NCI-H1048 (cell line): ENCODE measurements around the gene COL7A1.
A peak's percentile ranks its signal among the peaks of the same experiment; 100 is the strongest.

Experiments used
- DNase-seq: peaks from one replicate; lab custom pipeline; 2025; lab: John Stamatoyannopoulos, UW

The COL7A1 gene

DNA sequence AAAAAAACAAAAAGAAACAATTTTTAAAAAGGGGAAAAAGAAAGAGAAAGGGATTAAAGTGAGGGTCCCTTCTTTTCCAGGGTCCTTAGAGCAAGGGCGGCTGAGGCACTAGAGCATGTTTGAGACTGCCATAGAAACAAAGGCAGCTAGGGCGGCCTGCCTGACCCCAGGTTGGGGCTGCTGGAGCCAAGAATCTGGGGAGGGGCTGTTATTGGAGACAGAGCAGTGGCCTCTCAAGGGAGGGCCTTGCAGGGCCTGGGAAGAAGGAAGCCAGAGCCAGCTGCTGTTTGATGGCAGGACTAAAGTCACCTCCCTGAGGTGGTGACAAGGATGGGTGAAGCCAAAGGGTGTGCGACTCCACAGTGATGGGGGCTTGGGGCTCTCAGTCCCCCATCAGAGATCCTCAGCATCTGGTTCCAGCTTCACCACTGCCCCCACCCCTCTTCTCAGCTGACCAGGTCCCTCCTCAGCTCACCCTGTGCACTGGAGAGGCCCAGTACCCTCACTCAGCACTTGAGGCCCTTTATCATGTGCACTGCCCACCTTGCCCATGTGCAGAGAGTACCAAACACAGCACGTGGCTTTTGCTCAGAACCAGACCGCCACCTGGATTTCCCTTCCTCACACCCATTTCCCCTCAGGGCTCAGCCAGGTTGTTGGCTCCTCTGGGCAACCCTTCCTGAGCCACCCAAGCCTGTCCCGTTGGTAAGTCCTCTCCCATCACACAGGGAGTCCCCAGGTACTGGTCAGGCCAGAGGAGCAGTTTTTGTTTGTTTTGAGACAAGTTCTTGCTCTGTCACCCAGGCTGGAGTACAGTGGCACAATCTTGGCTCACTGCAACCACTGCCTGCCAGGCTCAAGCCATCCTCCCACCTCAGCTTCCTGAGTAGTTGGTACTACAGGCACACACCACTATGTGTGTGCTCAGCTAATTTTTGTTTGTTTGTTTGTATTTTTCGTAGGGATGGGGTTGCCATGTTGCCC is 24.7 kb upstream of the COL7A1 start:
- DNase-seq, result no peak

- DNase-seq, result no peak
These were observed 22.4 kb upstream of the COL7A1 start for GRCh38 chr3:48617559-48617958.

GRCh38 chr3:48614044-48614443 is 18.9 kb upstream of the COL7A1 start:
- no peak for DNase-seq

DNA sequence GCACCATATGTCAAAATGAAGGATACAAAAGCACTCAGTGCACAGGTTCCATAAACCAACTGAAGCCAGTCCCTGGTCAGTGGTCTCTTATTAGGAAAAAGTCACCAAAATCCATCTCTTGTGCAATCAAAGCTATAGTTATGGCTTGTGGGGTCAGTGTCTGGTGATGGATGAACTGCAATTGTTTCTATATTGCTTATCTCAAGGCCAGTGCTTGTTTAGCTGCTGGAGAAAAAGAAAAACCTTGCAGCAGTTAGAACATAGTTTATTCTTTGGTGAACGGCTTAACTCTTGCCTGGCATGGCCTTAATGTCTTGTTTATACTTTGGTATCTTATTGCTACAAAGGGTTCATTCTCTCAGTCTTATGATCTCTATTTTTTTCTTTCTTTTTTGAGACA is 17.2 kb upstream of the COL7A1 start:
- DNase-seq, result no peak

- peak; percentile 88 for DNase-seq
These were observed 14.2 kb upstream of the COL7A1 start, which contains the start of gene UQCRC1 for GRCh38 chr3:48609088-48610005. Gene UQCRC1 (minus strand): TSS chr3:48609646. CDS start chr3:48609620, 26 bp downstream.

DNA sequence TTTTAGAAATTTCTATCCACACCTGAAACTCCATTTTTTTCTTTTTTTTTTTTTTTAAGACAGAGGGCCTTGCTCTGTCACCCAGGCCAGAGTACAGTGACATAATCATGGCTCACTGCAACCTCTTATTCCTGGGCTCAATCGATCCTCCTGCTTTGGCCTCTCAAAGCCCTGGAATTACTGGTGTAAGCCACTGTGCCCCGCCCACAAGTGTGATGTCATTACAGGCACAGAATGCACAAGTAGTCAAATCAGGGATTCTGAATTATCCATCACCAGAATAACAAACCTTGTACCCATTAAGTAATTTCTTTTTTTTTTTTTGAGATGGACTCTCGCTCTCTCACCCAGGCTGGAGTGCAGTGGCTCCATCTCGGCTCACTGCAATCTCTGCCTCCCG is 12.4 kb upstream of the COL7A1 start:
- no peak for DNase-seq

DNA sequence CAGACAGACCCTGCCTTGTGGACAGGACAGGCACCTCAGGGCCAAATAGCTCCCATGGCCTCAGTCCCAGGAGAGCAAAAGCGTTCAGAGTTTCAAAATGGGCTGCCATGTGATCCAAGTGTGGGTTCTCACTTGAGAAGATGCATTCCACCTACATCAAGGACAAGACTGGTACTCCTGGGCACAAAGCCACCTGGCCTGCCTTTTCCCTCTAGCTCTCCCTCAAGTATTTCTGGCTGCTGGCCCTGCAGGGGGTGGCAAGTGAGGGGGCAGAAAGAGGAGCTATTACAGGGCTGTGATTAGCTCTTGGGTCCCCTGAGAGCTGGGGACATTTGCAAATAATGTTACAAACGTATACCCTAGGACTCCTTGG is 6.5 kb upstream of the COL7A1 start:
- no peak for DNase-seq

- DNase-seq, result no peak
These were observed 5.8 kb upstream of the COL7A1 start for GRCh38 chr3:48600711-48601621.

DNA sequence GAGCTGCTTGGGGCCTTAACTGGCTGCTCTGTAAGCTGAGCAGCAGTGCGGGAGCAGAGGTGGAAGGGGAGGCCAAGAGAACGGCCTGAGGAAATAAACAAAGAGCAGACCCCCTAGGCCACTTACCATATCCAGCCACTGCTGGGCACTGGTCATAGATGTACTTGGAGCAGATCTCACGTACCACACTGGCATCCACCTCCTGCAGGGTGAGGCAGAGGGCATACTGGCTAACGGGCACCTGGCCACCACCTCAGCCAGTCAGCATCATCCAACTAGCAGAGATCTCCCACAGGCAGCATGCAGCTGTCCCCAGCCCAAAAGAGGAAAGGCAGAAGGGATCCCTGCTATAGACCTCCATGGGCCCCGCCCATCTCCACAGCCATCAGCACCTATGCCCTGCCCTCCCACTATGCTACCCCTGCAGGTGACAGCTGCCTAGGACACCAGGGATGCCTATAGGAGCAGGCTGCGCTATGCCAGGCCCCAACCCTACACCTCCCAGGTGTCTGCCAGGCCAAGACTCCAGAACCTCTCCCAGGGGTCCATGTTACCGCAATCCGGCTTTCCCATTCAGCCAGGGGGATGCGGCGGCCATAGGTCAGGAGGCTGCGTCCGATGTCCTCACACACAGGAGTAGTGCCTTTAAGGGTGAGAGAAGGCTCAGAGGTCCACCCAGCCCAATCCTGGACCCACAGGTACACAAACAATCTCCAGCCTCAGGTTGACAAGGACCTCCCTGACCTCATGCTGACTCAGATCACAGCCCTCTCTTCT is 4.6 kb upstream of the COL7A1 start:
- DNase-seq, result no peak

GRCh38 chr3:48599077-48599501 is 4.0 kb upstream of the COL7A1 start:
- no peak for DNase-seq

DNA sequence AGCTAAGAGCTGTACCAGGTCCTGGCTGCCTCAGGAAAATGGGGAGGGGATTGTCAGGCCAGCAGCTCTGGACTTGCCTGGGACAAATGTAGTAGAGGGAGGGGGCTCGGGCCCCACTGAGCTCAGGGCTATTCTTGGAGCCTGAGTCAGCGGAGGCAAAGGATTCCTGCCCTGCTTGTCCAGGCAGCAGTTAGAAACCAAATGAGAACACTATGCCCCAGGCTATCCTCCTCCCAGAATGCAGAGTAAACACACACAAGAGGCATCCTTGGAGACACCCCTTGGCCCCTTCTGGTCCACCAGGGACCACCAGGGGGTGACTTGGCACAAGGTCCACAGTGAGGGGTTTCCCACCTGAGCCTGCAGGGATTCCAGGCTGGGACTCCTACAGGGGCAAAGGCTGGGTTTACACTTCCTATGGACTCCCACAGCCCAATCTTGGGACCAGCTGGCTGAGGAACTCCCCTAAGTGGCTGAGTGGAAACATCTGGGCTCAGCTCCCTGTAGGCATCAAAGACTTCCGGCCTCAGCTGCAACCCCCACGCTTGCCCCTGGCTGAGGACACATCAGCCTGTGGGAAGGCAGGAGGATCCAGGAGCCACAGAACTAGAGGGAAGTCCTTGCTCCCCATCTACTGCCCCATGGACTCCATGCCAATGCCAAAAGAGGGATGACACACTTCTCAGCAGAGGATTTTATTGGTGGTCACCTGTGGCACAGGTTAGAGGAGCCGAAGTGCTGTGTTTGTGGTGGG is 3.4 kb upstream of the COL7A1 start:
- DNase-seq, result no peak

DNA sequence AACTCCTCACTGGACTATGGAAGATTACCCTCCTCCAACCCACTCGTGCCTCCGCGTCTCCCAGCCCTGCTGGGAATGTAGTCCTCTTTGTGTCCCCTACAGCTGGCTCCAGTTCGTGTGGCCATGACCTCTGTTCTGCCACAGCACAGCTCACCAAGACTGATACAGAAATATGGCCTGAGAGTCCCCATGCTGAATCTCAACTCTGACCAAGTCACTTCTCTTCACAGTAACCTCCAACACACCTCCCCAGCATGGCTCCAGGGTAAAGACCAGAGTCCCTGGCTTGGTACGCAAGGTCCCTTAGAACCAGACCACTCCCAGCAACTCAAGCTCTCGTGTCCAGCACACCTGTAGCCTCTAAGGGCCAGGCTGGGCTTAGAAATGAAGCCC is 2.3 kb upstream of the COL7A1 start:
- DNase-seq, result no peak

DNA sequence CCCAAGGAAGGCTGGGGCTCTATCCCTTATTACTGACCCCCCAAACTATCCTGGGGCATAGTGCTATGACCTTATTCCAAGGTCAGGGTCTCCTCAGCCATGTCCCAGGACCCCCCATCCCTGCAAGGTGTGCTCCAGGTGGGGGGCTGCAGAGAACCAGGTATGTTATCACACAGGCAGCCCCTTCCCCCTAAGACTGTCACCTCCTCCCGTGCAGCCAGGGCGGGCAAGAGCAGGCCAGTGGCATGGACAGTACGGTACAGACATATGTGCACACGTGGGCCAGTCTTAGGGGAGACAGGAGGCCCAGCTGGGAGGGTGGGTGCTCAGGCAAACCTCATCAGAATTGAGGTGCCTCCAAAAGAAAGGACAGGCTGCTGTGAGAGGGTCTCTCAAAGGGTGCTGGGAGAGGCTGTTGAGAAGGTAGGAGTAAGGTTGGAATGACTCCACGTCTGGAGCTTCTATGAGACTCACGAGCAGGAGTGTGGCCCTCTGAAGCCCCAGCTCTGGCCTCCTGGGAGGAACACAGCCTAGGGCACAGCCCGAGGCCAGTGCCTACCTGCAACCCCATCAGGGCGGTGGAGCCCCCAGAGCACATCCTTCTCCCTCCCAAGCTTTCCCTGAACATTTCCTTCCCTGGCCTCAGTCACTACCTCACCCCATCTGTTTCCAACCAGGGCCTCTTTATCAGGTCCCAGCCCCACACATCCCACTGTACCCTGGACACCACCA is 1.7 kb upstream of the COL7A1 start:
- DNase-seq, result no peak

DNA sequence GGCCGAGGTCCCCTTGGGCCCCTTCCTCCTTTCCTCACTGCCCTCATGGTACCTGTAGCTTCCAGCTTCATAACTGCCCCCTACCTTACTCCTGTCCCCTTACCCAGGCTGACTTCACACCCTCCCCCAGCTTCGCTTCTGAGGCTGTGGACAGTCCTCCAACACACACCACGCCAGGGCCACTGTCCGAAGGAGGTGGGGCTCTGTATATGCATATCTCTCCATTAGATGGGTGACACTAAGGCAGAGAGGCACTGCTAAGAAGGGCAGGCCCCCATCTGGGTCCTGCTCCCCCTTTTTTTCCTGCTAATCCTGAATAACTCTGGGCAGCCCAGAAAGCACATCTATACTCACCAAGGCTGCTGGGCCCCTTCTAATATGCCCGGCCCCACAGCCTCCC is 1.0 kb upstream of the COL7A1 start:
- DNase-seq, result no peak

- DNase-seq, result no peak
These were observed 495 bp upstream of the COL7A1 start for GRCh38 chr3:48595526-48596121.

DNA sequence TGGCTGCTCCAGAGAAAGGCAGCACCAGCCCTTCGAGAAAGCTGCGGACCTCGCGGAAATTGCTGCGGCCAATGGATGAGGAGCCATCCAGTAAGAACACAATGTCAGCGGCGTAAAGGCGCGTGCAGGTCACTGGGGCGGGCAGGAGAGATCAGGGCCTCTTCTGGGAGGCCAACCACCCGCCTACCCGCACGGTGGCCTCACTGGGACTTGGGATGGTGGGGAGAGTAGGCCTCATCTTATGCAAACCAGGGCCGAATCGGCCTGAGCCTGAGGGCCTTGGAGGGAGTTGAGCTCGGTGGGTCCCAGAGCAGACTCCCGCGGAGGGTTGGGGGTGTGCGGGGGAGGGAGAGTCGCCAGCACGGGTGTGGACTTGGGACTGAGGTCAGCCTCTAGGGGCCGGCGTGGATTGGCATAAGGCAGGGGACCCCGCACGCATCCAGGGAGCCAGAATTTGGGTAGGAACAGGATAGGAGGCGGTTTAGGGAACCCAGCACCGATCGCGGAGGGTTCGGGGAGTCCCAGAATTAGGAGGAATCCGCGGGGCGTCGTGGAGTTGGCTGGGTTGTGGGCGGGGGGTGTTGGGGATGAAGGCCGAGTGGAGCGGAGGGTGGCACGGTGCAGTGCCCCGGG is 596 bp downstream of the COL7A1 start:
- no peak for DNase-seq

GRCh38 chr3:48593337-48593736 is 1.8 kb downstream of the COL7A1 start:
- no peak for DNase-seq

GRCh38 chr3:48592519-48593087 is 2.5 kb downstream of the COL7A1 start:
- no peak for DNase-seq
